Heart right ventricle (tissue), 16 donors: ENCODE results near the gene PLEKHM3. TPM values are rescaled to one million over a fixed set of nuclear protein-coding genes. Genes with fewer than 3 reads are reported as not detected.

Source experiments
- ATAC-seq, 8 donors: fragments of 200-7000 bp; cut with Tn5 transposase; one replicate each; pipeline ENCODE4 v1.9.1; 2020; ENCODE audit warnings: mild to moderate bottlenecking in 8 of 8, moderate library complexity in 8 of 8, moderate number of reproducible peaks in 1 of 8
- DNase-seq, 2 donors: peaks; one replicate each; pipeline ENCODE4 v3.0.0-alpha.2; 2020
- H3K27ac ChIP-seq, 10 donors: fragments of 200-600 bp; sonication (generic) in 2 of 10; one replicate each; pipeline versions ENCODE4 v1.5.0 to v1.8.0; 2020 to 2022; ENCODE audit warnings: mild to moderate bottlenecking in 3 of 10
- H3K27me3 ChIP-seq, 7 donors: fragments of 200-600 bp; one replicate each; pipeline ENCODE4 v1.8.0; 2021 to 2022; ENCODE audit warnings: mild to moderate bottlenecking in 2 of 7
- H3K36me3 ChIP-seq, 9 donors: fragments of 200-600 bp; sonication (generic) in 1 of 9; one replicate each; pipeline versions ENCODE4 v1.5.0 to v1.8.0; 2020 to 2022; ENCODE audit warnings: mild to moderate bottlenecking in 2 of 9
- H3K4me1 ChIP-seq, 9 donors: fragments of 200-600 bp; sonication (generic) in 1 of 9; one replicate each; pipeline versions ENCODE4 v1.5.0 to v1.8.0; 2020 to 2022; ENCODE audit warnings: mild to moderate bottlenecking in 4 of 9
- H3K4me3 ChIP-seq, 10 donors: fragments of 200-600 bp; sonication (generic) in 2 of 10; one replicate each; pipeline versions ENCODE4 v1.5.0 to v1.8.0; 2020 to 2022; ENCODE audit warnings: mild to moderate bottlenecking in 7 of 10, moderate library complexity in 2 of 10
- H3K9me3 ChIP-seq, 11 donors: fragments of 200-600 bp in 10 of 11; sonication (generic) in 2 of 11; one replicate each; pipeline versions ENCODE4 v1.5.0 to v1.8.0; 2013 to 2022; ENCODE audit warnings: mild to moderate bottlenecking in 2 of 11, control low read depth in 1 of 11, moderate library complexity in 1 of 11
- WGBS, 2 donors: extraction: QIAGEN DNeasy Blood & Tissue Kit; methylation state at CpG; one replicate each; pipeline ENCODE4 v1.1.7; 2013; ENCODE audit warnings: inconsistent platforms in 1 of 2; 5-methylcytosine and 5-hydroxymethylcytosine counted together
- intact Hi-C, 10 donors: fragments of 100-400 bp; cut with DNase I; formaldehyde crosslinking; loops; one replicate each; pipeline versions ENCODE4 v1.11.1 to v1.14.2; 2022
- polyA plus RNA-seq, 2 donors: library from polyadenylated mRNA; stranded (reverse); fragments of 200-250 nt; gene quantifications; one replicate each; pipeline ENCODE4 v1.2.3, GENCODE V29; 2013
- total RNA-seq, 10 donors: library from RNA; stranded (reverse); fragmentation: NEBNext Ultra II Directional in 3 of 10; extraction: Animal tissue kit (Norgen Biotek cat#: 25700) in 3 of 10; gene quantifications; one replicate each; pipeline versions ENCODE4 v1.2.1 to v1.2.4, GENCODE V29; 2021 to 2023
- TF ChIP-seq, protein P1 (sequence below), 9 donors: fragments of 200-600 bp; sonication (generic) in 2 of 9; IDR thresholded peaks; one replicate each; pipeline versions ENCODE4 v1.5.0 to v1.8.0; 2021 to 2022; ENCODE audit warnings: antibody characterized with exemption in 9 of 9, mild to moderate bottlenecking in 5 of 9, moderate library complexity in 1 of 9
- donor health status: Arrhythmogenic right ventricular cardiomyopathy.
- donor health status: ischemic (EF 13 %, LVEDD 7.1; RV severe dilation, severe dysfunction).
- donor health status: healthy with polysubstance abuse.
- donor health status: DM: no; HTN: yes; CAD: no.
- donor health status: DM: no; HTN: no; CAD: no.
- donor health status: ischemic (EF 25% LVEDD 6.9; RV normal size, moderate dysfunction).
- donor health status: ischemic (EF 25% LVEDD 5.7; RV mildly dilated, moderate dysfunction).
- donor health status: healthy.
- donor health status: DM: yes; HTN: yes; CAD: no.
- donor health status: Ischemic cardiomyopathy.
- donor health status: ischemic (EF 35%, LVEDD 5.7; RV mildly dilated, moderate dysfunction).
- donor health status: nonischemic (EF 11% LVEDD 7.7; RV severe dilation, severe dysfunction).
- donor health status: DM: yes; HTN: yes; CAD: no.
- donor health status: PGD.
- donor health status: ischemic (EF 29% LVEDD 5.4; RV normal size, mild dysfunction).
- donor health status: nonischemic (EF 23%, LVEDD 6.1; RV moderate dilation, normal function).

Gene PLEKHM3
- total and polyA plus RNA-seq, 12 donors: 2.5 to 16.2 (median 14.9) TPM

DNA sequence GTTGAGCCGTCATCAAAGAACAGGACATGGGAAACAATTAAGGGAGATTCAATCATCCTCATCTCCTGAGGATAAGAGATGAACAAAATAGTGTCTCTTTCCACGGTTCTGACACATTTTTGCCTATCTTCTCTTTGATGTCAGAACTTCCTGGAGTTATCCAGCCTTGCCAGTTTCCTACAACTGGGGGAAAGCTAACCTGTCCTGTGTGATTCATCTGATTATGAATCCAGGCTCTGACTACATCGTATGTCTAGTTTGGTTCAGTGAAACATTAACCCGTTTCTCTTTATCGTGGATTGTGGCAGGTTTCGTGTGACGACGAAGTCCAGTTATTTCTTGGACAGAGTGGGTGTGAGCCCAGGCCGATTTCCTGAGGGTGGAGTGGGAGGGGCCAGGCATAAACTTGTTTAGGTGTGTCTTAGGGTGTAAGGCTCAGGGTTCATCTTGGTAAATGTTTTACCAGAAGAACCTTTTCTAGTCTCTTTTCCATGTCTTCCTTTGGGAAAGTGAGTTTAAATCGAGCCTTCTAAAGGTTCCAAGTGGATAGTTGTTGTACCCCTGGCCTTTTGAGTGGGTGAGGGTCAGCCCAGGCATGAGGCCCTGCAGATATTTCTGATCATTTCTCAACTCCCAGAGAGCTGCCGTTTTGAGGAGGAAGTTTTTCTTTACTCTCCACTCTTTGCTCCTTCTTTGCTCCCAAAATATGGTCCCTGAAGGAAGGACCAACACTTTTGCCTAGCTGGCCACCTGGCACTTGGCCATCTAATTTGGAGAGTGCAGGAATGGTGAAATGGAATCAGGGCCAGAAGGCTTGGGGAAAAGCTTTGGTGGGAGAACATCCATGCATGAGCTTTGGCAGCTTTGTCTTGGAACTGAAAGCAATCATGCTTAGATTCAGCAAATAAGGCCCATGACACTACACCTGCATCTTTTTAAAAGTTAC, 205.2 kb downstream of the PLEKHM3 start:
- no peaks in the 10 kb centered on the region for H3K9me3 ChIP-seq
- intact Hi-C loops: no loop called here
- TF ChIP-seq, protein P1, sequence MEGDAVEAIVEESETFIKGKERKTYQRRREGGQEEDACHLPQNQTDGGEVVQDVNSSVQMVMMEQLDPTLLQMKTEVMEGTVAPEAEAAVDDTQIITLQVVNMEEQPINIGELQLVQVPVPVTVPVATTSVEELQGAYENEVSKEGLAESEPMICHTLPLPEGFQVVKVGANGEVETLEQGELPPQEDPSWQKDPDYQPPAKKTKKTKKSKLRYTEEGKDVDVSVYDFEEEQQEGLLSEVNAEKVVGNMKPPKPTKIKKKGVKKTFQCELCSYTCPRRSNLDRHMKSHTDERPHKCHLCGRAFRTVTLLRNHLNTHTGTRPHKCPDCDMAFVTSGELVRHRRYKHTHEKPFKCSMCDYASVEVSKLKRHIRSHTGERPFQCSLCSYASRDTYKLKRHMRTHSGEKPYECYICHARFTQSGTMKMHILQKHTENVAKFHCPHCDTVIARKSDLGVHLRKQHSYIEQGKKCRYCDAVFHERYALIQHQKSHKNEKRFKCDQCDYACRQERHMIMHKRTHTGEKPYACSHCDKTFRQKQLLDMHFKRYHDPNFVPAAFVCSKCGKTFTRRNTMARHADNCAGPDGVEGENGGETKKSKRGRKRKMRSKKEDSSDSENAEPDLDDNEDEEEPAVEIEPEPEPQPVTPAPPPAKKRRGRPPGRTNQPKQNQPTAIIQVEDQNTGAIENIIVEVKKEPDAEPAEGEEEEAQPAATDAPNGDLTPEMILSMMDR (IDR thresholded peaks at IDR 0.05): no peak
- peaks cover 2 to 28% (median 16%) of the 10 kb centered on the region in 9 donors for H3K4me1 ChIP-seq
- DNase-seq (no peak), ATAC-seq (no peak)
- WGBS, 2 donors: 56 to 61% methylated on average over 11 of the region's 11 CpGs
- peaks cover 0 to 6% (median 0%) of the 10 kb centered on the region in 9 donors for H3K36me3 ChIP-seq
- H3K27ac ChIP-seq: no peak overlapping the region
- no peaks in the 10 kb centered on the region for H3K27me3 ChIP-seq
- H3K4me3 ChIP-seq: no peak overlapping the region

DNA sequence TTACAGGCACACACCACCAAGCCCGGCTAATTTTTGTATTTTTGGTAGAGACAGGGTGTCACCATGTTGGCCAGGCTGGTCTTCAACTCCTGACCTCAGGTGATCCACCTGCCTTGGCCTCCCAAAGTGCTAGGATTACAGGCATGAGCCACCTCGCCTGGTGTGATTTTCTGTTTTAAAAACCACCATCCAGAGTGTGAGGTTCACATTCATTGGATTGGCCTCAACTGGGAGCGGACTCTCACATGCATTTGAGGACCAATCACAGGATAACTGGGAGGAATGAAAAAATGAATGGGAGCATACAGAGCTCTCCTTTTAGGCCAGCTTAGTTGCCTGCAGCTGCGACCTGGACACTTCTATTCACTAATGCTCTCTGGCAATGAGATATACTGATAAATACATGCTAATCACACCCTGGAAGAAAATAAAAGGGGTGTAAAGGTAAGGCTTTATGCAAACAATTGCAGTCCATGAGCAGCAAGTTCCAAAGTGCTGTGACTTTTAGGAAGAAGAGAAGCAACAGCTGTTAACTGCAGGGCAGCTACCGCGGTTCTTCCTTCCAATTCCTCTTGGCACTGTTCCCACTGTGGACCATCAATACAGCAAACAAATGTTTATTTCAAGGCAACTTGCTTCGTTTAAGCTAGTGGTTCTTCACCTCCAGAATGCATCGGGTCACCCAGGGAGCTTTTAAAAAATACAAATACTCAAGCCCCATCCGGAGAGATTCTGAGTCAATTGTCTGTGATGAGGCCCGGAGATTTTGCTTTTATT, 206.1 kb downstream of the PLEKHM3 start:
- H3K36me3 ChIP-seq: peaks cover 0 to 6% (median 0%) of the 10 kb centered on the region in 9 donors
- intact Hi-C loops: no loop called here
- no peak for ATAC-seq

DNA sequence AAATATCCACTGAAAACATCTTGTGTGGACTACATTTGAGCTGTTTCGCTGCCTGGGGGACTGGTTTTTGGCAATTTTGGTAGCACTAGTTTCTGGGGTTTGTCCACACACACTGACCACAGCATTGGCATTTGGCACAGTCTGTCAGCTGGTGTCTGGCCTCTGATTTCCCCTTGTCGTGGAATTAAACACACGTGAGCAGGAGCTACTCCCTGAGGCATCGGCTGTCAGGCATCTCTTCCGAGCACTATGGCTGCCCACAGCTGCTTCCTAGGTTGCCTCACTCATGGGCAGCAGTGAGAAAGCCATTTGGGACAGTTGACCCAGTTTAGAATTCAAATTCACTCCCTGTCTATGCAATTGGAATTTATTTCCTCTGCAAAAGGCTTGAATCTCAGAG, 208.8 kb downstream of the PLEKHM3 start:
- H3K4me1 ChIP-seq: peaks cover 0 to 27% (median 8%) of the 10 kb centered on the region in 9 donors
- H3K9me3 ChIP-seq: no peaks in the 10 kb centered on the region
- ATAC-seq (no peak), DNase-seq (no peak)
- H3K27ac ChIP-seq: no peak overlapping the region
- intact Hi-C loops: no loop called here
- TF ChIP-seq, protein P1 (IDR thresholded peaks at IDR 0.05): no peak
- H3K27me3 ChIP-seq: no peaks in the 10 kb centered on the region
- WGBS, 2 donors: 78 to 81% methylated on average over 5 of the region's 5 CpGs
- H3K4me3 ChIP-seq: no peak overlapping the region
- H3K36me3 ChIP-seq: no peaks in the 10 kb centered on the region

More for the DNA sequence above, 206.1 kb downstream of the PLEKHM3 start:
- TF ChIP-seq, protein P1 (IDR thresholded peaks at IDR 0.05): no peak
- H3K4me1 ChIP-seq: peaks cover 0 to 22% (median 10%) of the 10 kb centered on the region in 9 donors
- 57 to 77% methylated on average over 10 of the region's 10 CpGs for WGBS, 2 donors
- no peak overlapping the region for H3K27ac ChIP-seq
- no peaks in the 10 kb centered on the region for H3K9me3 ChIP-seq
- H3K4me3 ChIP-seq: no peak overlapping the region
- DNase-seq: no peak
- no peaks in the 10 kb centered on the region for H3K27me3 ChIP-seq

DNA sequence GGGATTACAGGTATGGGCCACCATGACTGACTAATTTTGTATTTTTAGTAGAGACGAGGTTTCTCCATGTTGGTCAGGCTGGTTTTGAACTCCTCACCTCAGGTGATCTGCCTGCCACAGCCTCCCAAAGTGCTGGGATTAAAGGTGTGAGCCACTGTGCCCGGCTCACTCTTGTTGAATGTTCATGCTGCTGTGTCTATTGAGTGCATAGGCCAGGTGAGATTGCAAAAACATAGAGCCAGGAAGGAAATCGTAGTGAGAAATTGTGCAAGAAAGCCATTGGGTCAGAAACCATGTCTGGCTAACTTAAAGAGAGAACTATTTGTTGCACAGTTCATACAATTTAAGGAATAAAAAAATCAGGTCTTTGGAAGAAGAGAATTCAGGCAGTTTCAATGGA, 210.1 kb downstream of the PLEKHM3 start:
- Histone ChIP-seq H3K27me3 (no peaks in the 10 kb centered on the region), H3K36me3 (no peaks in the 10 kb centered on the region), H3K4me1 (peaks cover 0 to 32% (median 14%) of the 10 kb centered on the region in 9 donors), H3K27ac (no peak overlapping the region), H3K4me3 (no peak overlapping the region), H3K9me3 (no peaks in the 10 kb centered on the region)
- no peak for ATAC-seq
- TF ChIP-seq, protein P1 (IDR thresholded peaks at IDR 0.05): no peak
- intact Hi-C loops: no loop called here
- WGBS, 2 donors: 91 to 98% methylated on average over 3 of the region's 3 CpGs
- DNase-seq: no peak
